GM06990 (cell line): ENCODE measurements around the gene BMPR2.

Experiments
- DNase-seq: peaks from one replicate; pipeline ENCODE4 v3.0.0-alpha.2; 2011; ENCODE audit not compliant: insufficient read length; ENCODE audit errors: extremely low read depth
- H3K27me3 ChIP-seq: replicated peaks from 2 replicates; pipeline ENCODE4 v1.6.0; 2011; ENCODE audit warnings: low read length; ENCODE audit not compliant: control insufficient read depth, insufficient read depth
- H3K36me3 ChIP-seq: 2 replicates; pipeline ENCODE4 v1.5.1; 2011; ENCODE audit warnings: low read length; ENCODE audit not compliant: control insufficient read depth, insufficient read depth
- H3K4me3 ChIP-seq: replicated peaks from 2 replicates; pipeline ENCODE4 v1.5.1; 2011; ENCODE audit warnings: low read depth, mild to moderate bottlenecking, control low read depth, low read length
- CTCF ChIP-seq: IDR thresholded peaks from 2 replicates; pipeline ENCODE4 v1.5.1; 2011; ENCODE audit warnings: low read length, control low read depth, mild to moderate bottlenecking, inconsistent platforms; ENCODE audit not compliant: insufficient read depth, poor library complexity, severe bottlenecking

BMPR2 gene

GRCh38 chr2:202400941-202401340 lies 24.8 kb downstream of the BMPR2 start:
- no peaks in the 10 kb centered on the region for H3K27me3 ChIP-seq
- TF ChIP-seq CTCF, result no peak
- no peaks in the 10 kb centered on the region for H3K36me3 ChIP-seq
- DNase-seq, result no peak
- H3K4me3 ChIP-seq, result no peak overlapping the region

DNA sequence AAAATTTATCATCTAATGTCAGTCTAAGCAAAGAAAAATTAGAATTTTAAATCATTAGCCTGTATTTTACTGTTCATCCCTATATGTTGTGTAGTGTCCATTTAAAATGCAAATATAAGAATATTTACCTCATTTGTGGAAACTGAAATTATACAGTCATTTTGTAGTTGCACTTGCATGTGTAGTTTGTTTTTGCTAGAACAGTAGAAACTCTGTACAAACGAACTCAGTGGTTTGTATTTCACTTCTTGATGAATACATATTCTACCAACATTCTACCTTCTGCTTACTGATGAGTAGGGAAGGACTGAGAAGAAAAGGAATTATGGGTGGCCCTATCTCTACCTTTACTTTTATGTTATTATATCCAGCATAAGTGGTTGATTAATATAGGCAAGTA lies 29.7 kb downstream of the BMPR2 start:
- no peak for TF ChIP-seq CTCF
- Histone ChIP-seq H3K36me3 (no peaks in the 10 kb centered on the region), H3K4me3 (no peak overlapping the region), H3K27me3 (no peaks in the 10 kb centered on the region)
- no peak for DNase-seq

- H3K27me3 ChIP-seq, result no peaks in the 10 kb centered on the region
- no peak for TF ChIP-seq CTCF
- H3K4me3 ChIP-seq, result no peak overlapping the region
- no peak for DNase-seq
- H3K36me3 ChIP-seq, result no peaks in the 10 kb centered on the region
Measured at GRCh38 chr2:202406445-202406978, 30.4 kb downstream of the BMPR2 start.

- TF ChIP-seq CTCF, result no peak
- H3K36me3 ChIP-seq, result no peaks in the 10 kb centered on the region
- DNase-seq, result no peak
- no peak overlapping the region for H3K4me3 ChIP-seq
- no peaks in the 10 kb centered on the region for H3K27me3 ChIP-seq
Measured at GRCh38 chr2:202408546-202409140, 32.5 kb downstream of the BMPR2 start.

DNA sequence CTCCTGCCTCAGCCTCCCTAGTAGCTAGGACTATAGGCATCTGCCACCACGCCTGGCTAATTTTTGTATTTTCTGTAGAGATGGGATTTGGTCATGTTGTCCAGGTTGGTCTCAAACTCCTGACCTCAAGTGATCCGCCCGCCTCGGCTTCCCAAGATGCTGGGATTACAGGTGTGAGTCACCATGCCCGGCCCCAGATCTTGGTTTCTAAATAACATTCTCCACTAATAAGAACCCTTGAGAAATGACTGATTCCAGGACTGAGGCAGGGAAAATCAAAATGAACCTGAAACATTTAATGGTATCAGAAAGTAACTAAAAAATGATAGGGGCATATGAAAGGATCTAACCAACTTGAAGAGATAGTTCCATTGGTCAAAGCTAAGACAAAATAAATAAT lies 34.0 kb downstream of the BMPR2 start:
- no peak for TF ChIP-seq CTCF
- DNase-seq, result no peak
- Histone ChIP-seq H3K27me3 (no peaks in the 10 kb centered on the region), H3K36me3 (no peaks in the 10 kb centered on the region), H3K4me3 (no peak overlapping the region)

GRCh38 chr2:202411097-202411496 lies 35.0 kb downstream of the BMPR2 start:
- H3K27me3 ChIP-seq, result no peaks in the 10 kb centered on the region
- DNase-seq, result no peak
- no peak overlapping the region for H3K4me3 ChIP-seq
- TF ChIP-seq CTCF, result no peak
- H3K36me3 ChIP-seq, result no peaks in the 10 kb centered on the region
